ENCODE data around the gene AGBL4.
"Not testable (repeated sequence)": the region's sequence is repeated elsewhere in the genome, so short reads cannot be mapped to it uniquely, and the experiment has no call there.

GRCh38 chr1:49787013-49787412 lies 236.7 kb downstream of the AGBL4 start:
- not testable (repeated sequence) for TF ChIP-seq POLR2AphosphoS5 (IDR thresholded peaks at IDR 0.05; ENCODE audit: borderline replicate concordance, low read depth, low read length); EZH2 (IDR thresholded peaks at IDR 0.05); FOXP2 (optimal IDR thresholded peaks at IDR 0.05; ENCODE audit: control extremely low read depth, extremely low read length, insufficient read depth)

Measured in SK-N-MC (cell line).